Urinary bladder (tissue), 4 donors: ENCODE results near the gene COMMD4. TPM values are rescaled to one million over a fixed set of nuclear protein-coding genes. Genes with fewer than 3 reads are reported as not detected.
"Not testable (repeated sequence)": the region's sequence is repeated elsewhere in the genome, so short reads cannot be mapped to it uniquely, and the experiment has no call there.

Experiments used
- DNase-seq: peaks from one replicate; pipeline ENCODE4 v3.0.0-alpha.2; 2015; ENCODE audit errors: extremely low spot score
- H3K27ac ChIP-seq: one replicate; pipeline ENCODE4 v1.5.1; 2013; ENCODE audit warnings: low read depth, mild to moderate bottlenecking, moderate library complexity
- H3K36me3 ChIP-seq: one replicate; pipeline ENCODE4 v1.6.1; 2013; ENCODE audit warnings: mild to moderate bottlenecking, moderate library complexity; ENCODE audit not compliant: insufficient read depth
- H3K4me1 ChIP-seq: one replicate; pipeline ENCODE4 v1.6.1; 2013; ENCODE audit warnings: mild to moderate bottlenecking, moderate library complexity; ENCODE audit not compliant: insufficient read depth
- H3K4me3 ChIP-seq: one replicate; pipeline ENCODE4 v1.5.1; 2013; ENCODE audit warnings: low read depth, low read length
- WGBS: extraction: QIAGEN DNeasy Blood & Tissue Kit; methylation state at CpG from one replicate; pipeline ENCODE4 v1.1.7; 2013; 5-methylcytosine and 5-hydroxymethylcytosine counted together
- polyA plus RNA-seq: library from polyadenylated mRNA; stranded (reverse); fragments of 200-250 nt; gene quantifications from one replicate; pipeline ENCODE4 v1.2.3, GENCODE V29; 2013
- total RNA-seq: library from RNA; depleted of rRNA; stranded (reverse); fragments of >200 nt; gene quantifications from one replicate; pipeline ENCODE4 v1.2.3, GENCODE V29; 2014
- donor health status: healthy with polysubstance abuse.
- donor health status: healthy.

Gene COMMD4
- total and polyA plus RNA-seq, 2 donors, result 15.9 to 76.2 TPM

GRCh38 chr15:75343953-75344352 is 8.1 kb downstream of the COMMD4 start:
- H3K27ac ChIP-seq, H3K36me3 ChIP-seq, DNase-seq, H3K4me3 ChIP-seq, H3K4me1 ChIP-seq: not testable (repeated sequence)
- WGBS, result 48% methylated on average over 8 of the region's 8 CpGs

DNA sequence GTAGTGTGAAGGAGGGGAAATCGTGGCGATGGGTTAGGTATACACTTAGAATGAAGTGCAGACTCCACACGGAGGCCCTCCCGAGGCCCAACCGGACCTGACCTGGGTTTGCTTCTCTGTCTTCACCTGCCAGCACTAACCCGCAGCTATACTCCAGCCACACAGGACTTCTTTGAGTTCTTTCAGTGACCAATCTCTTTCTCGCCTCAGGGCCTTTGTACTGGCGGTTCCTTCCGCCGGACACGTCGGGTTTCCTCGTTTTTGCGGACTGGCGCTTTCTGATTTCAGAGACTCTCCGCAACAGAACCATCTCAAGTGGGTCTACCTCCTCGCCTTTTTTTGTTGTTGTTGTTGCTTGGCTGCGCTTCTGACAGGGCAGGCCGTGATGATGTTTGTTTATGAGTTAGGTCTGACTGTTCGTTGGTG is 10.9 kb downstream of the COMMD4 start, which contains the start of gene NEIL1:
NEIL1 (plus strand) TSS at position 244 of the 426 bp plus-strand sequence. CDS start 1,867 bp downstream, outside the sequence.
- DNase-seq, result no peak
- H3K36me3 ChIP-seq, result no peaks in the 10 kb centered on the region
- no peaks in the 10 kb centered on the region for H3K4me1 ChIP-seq
- H3K4me3 ChIP-seq, result peak within 1 kb of the TSS; percentile 72
- H3K27ac ChIP-seq, result no peak within 1 kb of the TSS
- 32% methylated on average over 20 of the region's 20 CpGs for WGBS

DNA sequence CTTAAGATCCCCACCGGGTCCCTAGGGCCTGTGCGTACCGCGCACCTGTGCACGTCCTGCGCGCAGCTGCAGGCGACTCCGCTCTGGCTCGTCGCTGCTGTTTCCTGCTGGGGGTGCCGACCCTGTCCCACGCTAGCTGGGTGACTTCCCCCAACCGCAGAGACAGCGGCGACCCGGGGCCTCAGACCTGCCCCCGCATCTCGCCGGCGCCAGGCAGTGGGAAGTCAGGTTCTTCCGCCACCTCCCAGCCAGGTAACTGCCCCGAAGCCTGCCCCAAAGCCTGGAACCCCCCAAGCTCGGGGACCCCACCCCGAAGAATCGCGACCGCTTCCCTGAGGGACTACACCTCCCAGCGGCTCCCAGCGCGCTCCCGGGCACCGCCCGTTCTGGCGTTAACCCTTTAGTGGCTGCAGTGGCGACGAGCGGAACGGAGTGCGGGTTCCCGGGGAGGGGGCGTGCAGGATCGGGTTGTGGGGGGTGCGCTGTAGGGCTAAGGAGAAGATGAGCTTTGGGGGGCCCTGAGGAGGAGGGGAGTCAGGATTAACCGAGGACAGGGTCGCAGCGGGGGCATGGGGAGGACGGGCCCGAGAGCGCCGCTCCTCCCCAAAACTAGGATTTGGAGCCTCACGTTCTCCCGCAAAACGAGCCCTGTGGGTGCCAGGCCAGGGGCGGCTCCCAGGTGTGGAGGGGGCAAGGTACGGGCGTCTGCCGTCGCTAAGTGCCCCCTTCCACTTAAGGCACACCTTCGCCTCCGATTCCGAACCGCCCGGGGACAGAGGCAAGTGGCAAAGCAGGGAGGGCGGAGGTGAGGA is 11.6 kb downstream of the COMMD4 start:
- no peak for DNase-seq
- Histone ChIP-seq H3K27ac (no peak overlapping the region), H3K36me3 (no peaks in the 10 kb centered on the region), H3K4me1 (no peaks in the 10 kb centered on the region), H3K4me3 (peak overlapping the region; percentile 72)
- under 1% methylated on average over 65 of the region's 65 CpGs for WGBS

DNA sequence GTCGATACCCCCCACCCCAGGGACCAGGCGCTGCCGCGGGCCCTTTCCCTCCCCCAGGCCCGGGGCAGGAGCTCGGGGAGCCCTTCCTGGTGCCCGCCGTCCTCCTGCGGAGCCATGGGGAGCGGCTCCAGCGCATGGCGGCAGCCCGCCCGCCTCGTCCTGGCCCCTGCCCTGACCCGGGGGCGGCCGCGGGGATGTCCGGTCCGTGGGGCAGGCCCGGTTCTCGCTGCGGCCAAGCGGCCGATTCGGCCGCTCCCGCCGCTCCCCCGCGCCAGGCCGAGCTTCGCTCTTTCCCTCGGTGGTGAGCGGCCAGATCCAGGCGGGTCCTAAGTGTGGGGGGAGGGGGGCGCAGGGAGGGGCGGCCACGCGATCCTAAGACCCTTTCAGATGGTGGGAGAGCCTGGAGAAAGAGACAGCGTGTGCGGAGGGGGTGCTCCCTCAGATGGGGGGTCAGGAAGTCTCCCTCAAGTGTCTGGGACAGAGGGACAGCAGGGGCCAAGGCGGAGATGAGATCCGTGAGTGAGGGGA is 12.2 kb downstream of the COMMD4 start:
- under 1% methylated on average over 45 of the region's 45 CpGs for WGBS
- H3K4me3 ChIP-seq, result peak overlapping the region; percentile 72
- DNase-seq, result no peak
- no peaks in the 10 kb centered on the region for H3K4me1 ChIP-seq
- H3K36me3 ChIP-seq, result no peaks in the 10 kb centered on the region
- no peak overlapping the region for H3K27ac ChIP-seq

DNA sequence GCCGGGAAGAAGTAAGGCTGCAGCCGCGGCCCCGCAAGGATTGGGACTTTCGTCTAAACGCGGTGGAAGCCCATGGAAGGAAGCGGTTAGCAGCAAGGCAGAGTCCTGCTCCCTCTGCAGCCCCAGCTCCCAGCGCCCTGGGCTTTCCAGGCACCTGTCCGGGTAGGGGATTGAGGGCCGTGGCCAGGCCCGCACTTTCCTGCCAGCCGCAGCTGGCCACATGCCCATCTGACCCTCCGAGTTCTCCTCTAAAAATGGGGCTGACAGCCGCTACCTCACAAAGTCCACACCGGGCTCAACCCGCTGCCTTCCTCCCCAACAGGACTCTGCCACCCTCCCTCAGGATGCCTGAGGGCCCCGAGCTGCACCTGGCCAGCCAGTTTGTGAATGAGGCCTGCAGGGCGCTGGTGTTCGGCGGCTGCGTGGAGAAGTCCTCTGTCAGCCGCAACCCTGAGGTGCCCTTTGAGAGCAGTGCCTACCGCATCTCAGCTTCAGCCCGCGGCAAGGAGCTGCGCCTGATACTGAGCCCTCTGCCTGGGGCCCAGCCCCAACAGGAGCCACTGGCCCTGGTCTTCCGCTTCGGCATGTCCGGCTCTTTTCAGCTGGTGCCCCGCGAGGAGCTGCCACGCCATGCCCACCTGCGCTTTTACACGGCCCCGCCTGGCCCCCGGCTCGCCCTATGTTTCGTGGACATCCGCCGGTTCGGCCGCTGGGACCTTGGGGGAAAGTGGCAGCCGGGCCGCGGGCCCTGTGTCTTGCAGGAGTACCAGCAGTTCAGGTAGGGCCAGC is 12.9 kb downstream of the COMMD4 start:
- Histone ChIP-seq H3K27ac (no peak overlapping the region), H3K36me3 (no peaks in the 10 kb centered on the region), H3K4me1 (no peaks in the 10 kb centered on the region), H3K4me3 (peak overlapping the region; percentile 72)
- 32% methylated on average over 46 of the region's 46 CpGs for WGBS
- DNase-seq, result no peak

DNA sequence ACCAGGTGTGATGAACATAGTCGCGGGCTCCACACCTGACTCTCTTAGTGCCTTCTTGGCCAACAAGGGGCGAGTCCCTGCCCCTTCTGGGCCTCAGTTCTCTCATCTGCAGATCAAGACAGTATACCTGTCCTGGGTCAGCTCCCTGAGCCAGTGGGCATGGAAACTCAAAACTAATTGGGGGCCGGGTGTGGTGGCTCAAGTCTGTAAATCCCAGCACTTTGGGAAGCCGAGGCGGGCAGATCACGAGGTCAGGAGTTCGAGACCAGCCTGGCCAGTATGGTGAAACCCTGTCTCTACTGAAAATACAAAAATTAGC is 13.4 kb downstream of the COMMD4 start:
- WGBS, result 85% methylated on average over 8 of the region's 8 CpGs
- not testable (repeated sequence) for H3K36me3 ChIP-seq, H3K4me3 ChIP-seq, H3K27ac ChIP-seq, DNase-seq, H3K4me1 ChIP-seq

GRCh38 chr15:75349851-75350588 is 14.2 kb downstream of the COMMD4 start:
- no peak for DNase-seq
- 83% methylated on average over 9 of the region's 9 CpGs for WGBS
- H3K4me1 ChIP-seq, result no peaks in the 10 kb centered on the region
- no peaks in the 10 kb centered on the region for H3K36me3 ChIP-seq
- no peak overlapping the region for H3K4me3 ChIP-seq
- H3K27ac ChIP-seq, result no peak overlapping the region

GRCh38 chr15:75350601-75351361 is 14.9 kb downstream of the COMMD4 start:
- no peak for DNase-seq
- no peak overlapping the region for H3K4me3 ChIP-seq
- 73% methylated on average over 7 of the region's 7 CpGs for WGBS
- H3K36me3 ChIP-seq, result no peaks in the 10 kb centered on the region
- H3K4me1 ChIP-seq, result no peaks in the 10 kb centered on the region
- no peak overlapping the region for H3K27ac ChIP-seq

DNA sequence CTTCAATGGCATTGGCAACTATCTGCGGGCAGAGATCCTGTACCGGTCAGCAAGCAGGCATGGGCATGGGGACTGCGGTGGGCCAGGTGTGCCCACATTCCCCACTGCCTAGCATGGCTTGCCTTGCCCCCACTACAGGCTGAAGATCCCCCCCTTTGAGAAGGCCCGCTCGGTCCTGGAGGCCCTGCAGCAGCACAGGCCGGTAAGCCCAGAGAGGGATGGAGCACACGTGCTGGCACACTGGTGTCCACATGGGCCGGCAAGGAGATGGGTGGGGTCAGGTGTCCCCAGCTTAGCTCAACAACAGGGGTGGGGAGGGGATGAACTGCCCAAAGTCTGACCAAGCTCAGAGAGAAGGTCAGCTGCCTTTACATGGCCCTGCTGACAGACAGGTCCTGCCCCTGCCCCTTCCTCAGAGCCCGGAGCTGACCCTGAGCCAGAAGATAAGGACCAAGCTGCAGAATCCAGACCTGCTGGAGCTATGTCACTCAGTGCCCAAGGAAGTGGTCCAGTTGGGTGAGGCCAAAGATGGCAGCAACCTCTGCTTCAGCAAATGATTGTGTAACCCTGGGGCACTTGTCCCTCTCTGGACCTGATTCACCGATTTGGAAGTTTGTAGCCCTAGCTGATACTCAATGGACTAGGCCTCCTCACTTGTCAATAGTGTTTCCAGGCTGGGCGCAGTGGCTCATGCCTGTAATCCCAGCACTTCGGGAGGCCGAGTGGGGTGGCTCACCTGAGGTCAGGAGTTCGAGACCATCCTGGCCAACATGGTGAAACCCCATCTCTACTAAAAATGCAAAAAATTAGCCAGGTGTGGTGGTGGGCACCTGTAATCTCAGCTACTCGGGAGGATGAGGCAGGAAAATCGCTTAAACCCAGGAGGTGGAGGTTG is 16.6 kb downstream of the COMMD4 start:
- DNase-seq, result no peak
- Histone ChIP-seq H3K4me3 (no peak overlapping the region), H3K4me1 (no peaks in the 10 kb centered on the region), H3K36me3 (no peaks in the 10 kb centered on the region), H3K27ac (no peak overlapping the region)
- WGBS, result 88% methylated on average over 16 of the region's 16 CpGs

DNA sequence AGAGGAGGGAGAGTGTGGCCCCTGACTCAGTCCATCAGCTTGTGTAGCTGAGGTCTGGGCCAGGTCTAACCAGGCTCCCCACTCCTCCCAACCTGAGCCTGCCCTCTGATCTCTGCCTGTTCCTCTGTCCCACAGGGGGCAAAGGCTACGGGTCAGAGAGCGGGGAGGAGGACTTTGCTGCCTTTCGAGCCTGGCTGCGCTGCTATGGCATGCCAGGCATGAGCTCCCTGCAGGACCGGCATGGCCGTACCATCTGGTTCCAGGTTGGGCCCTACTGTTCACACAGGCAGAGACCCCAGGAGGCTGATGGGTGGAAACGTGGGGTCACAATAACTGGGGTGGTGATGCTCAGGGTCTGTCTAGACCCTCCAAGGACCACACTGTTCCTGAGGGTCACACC is 17.7 kb downstream of the COMMD4 start:
- no peaks in the 10 kb centered on the region for H3K36me3 ChIP-seq
- WGBS, result 80% methylated on average over 7 of the region's 7 CpGs
- DNase-seq, result no peak
- no peaks in the 10 kb centered on the region for H3K4me1 ChIP-seq
- H3K27ac ChIP-seq, result no peak overlapping the region
- no peak overlapping the region for H3K4me3 ChIP-seq

- H3K4me1 ChIP-seq, result no peaks in the 10 kb centered on the region
- no peaks in the 10 kb centered on the region for H3K36me3 ChIP-seq
- H3K27ac ChIP-seq, result no peak overlapping the region
- H3K4me3 ChIP-seq, result no peak overlapping the region
- 82% methylated on average over 7 of the region's 7 CpGs for WGBS
- no peak for DNase-seq
These were observed 18.6 kb downstream of the COMMD4 start for GRCh38 chr15:75354454-75354853.

GRCh38 chr15:75355369-75355768 is 19.5 kb downstream of the COMMD4 start:
- DNase-seq, result no peak
- Histone ChIP-seq H3K4me1 (no peaks in the 10 kb centered on the region), H3K36me3 (no peaks in the 10 kb centered on the region), H3K27ac (no peak overlapping the region), H3K4me3 (no peak overlapping the region)
- 89% methylated on average over 4 of the region's 4 CpGs for WGBS
